Measurements from ENCODE around the gene COA1. TPM values are rescaled to one million over a fixed set of nuclear protein-coding genes. Genes with fewer than 3 reads are reported as not detected.
A peak's percentile ranks its signal among the peaks of the same experiment; 100 is the strongest.

The COA1 gene
- total RNA-seq, 1 donor from 2014 or later = 192 TPM

DNA sequence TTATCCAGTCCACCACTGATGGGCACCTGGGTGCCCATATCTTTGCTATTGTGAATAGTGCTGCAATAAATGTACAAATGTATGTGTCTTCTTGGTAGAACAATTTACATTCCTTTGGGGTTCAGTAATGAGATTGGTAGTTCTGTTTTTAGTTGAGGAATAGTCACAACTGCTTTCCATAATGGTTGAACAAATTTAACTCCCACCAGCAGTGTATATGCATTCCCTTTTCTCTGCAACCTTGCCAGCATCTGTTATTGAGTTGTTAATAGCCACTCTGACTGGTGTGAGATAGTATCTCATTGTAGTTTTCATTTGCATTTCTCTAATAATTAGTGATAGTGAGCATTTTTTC lies 27.8 kb downstream of the COA1 start:
- Histone ChIP-seq H3F3A (ENCODE audit: low read depth) (peaks cover 8% of the 10 kb centered on the region), H3K4me3 (no peak overlapping the region), H3K27me3 (no peaks in the 10 kb centered on the region), H3K4me2 (no peak overlapping the region), H3K36me3 (peaks cover 3% of the 10 kb centered on the region), H2AFZ (replicated peaks) (no peak overlapping the region), H4K20me1 (ENCODE audit: low read depth) (peaks cover 27% of the 10 kb centered on the region), H3K9ac (no peak overlapping the region), H3K9me3 (ENCODE audit: low read depth) (peaks cover 3% of the 10 kb centered on the region), H3K27ac (no peak overlapping the region), H3K79me2 (ENCODE audit: low read depth) (peaks cover 91% of the 10 kb centered on the region), H3K4me1 (no peaks in the 10 kb centered on the region)
- Mint-ChIP-seq H3K27me3 (ENCODE audit: insufficient read depth, low read depth) (no peaks in the 10 kb centered on the region), H3K36me3 (peaks cover 31% of the 10 kb centered on the region), H3K4me3 (no peak overlapping the region), H3K4me1 (no peaks in the 10 kb centered on the region), H3K9me3 (peaks cover 28% of the 10 kb centered on the region), H3K27ac (no peak overlapping the region)
- no peak for DNase-seq (ENCODE audit: low spot score)
- TF ChIP-seq EZH2 (IDR thresholded peaks at IDR 0.05) = no peak
- TF ChIP-seq CTCF (IDR thresholded peaks at IDR 0.05) = no peak
- TF ChIP-seq EZH2phosphoT487 (IDR thresholded peaks at IDR 0.05) = no peak

- Mint-ChIP-seq H3K4me1 (no peaks in the 10 kb centered on the region), H3K27ac (no peak overlapping the region), H3K4me3 (no peak overlapping the region), H3K36me3 (peaks cover 29% of the 10 kb centered on the region), H3K9me3 (peaks cover 26% of the 10 kb centered on the region), H3K27me3 (ENCODE audit: insufficient read depth, low read depth) (no peaks in the 10 kb centered on the region)
- H4K20me1 ChIP-seq (ENCODE audit: low read depth) = peaks cover 33% of the 10 kb centered on the region
- H3K27me3 ChIP-seq = no peaks in the 10 kb centered on the region
- H3K9ac ChIP-seq = no peak overlapping the region
- no peak overlapping the region for H3K4me3 ChIP-seq
- peaks cover 3% of the 10 kb centered on the region for H3K9me3 ChIP-seq (ENCODE audit: low read depth)
- H3K4me2 ChIP-seq = no peak overlapping the region
- peaks cover 8% of the 10 kb centered on the region for H3F3A ChIP-seq (ENCODE audit: low read depth)
- DNase-seq (ENCODE audit: low spot score) = no peak
- H3K36me3 ChIP-seq = peaks cover 3% of the 10 kb centered on the region
- peaks cover 91% of the 10 kb centered on the region for H3K79me2 ChIP-seq (ENCODE audit: low read depth)
- H3K4me1 ChIP-seq = no peaks in the 10 kb centered on the region
- TF ChIP-seq EZH2phosphoT487 (IDR thresholded peaks at IDR 0.05) (no peak), EZH2 (IDR thresholded peaks at IDR 0.05) (no peak), CTCF (IDR thresholded peaks at IDR 0.05) (no peak)
- H2AFZ ChIP-seq (replicated peaks) = no peak overlapping the region
- no peak overlapping the region for H3K27ac ChIP-seq
Measured at GRCh38 chr7:43700646-43701499, 28.4 kb downstream of the COA1 start.

DNA sequence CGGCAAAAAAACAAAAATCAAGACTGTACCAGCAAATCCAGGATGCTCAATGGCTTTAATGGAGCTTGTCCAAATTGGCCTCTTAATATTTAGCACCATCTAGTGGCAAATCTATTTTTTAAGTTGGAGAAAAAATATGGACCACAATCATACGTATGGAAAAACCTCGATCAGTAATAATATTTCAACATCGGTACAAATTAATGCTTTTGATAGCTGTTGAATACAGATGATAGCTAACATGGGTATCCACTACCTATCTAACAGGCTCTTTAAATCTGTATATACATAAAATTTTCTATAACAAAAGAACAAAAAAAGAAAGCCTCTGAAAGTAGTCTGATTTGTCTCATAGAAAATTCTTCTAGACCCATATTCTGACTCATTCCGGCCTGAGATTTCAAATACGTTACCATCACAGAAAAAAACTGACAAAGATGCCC lies 29.2 kb downstream of the COA1 start:
- peaks cover 21% of the 10 kb centered on the region for H3K36me3 Mint-ChIP-seq
- Histone ChIP-seq H3K9me3 (ENCODE audit: low read depth) (peaks cover 3% of the 10 kb centered on the region), H2AFZ (replicated peaks) (no peak overlapping the region), H3K4me1 (no peaks in the 10 kb centered on the region), H3K27ac (no peak overlapping the region), H3K4me3 (no peak overlapping the region), H3K79me2 (ENCODE audit: low read depth) (peaks cover 91% of the 10 kb centered on the region), H4K20me1 (ENCODE audit: low read depth) (peaks cover 40% of the 10 kb centered on the region), H3K36me3 (peaks cover 3% of the 10 kb centered on the region), H3K9ac (no peak overlapping the region), H3F3A (ENCODE audit: low read depth) (peaks cover 8% of the 10 kb centered on the region), H3K27me3 (no peaks in the 10 kb centered on the region), H3K4me2 (no peak overlapping the region)
- DNase-seq (ENCODE audit: low spot score) = peak; percentile 26
- peaks cover 21% of the 10 kb centered on the region for H3K9me3 Mint-ChIP-seq
- H3K4me3 Mint-ChIP-seq = no peak overlapping the region
- H3K4me1 Mint-ChIP-seq = no peaks in the 10 kb centered on the region
- peak; percentile 62 for TF ChIP-seq CTCF (IDR thresholded peaks at IDR 0.05)
- TF ChIP-seq EZH2 (IDR thresholded peaks at IDR 0.05) = no peak
- TF ChIP-seq EZH2phosphoT487 (IDR thresholded peaks at IDR 0.05) = no peak
- H3K27me3 Mint-ChIP-seq (ENCODE audit: insufficient read depth, low read depth) = no peaks in the 10 kb centered on the region
- no peak overlapping the region for H3K27ac Mint-ChIP-seq
